Dedifferentiated amniotic fluid mesenchymal stem cell (primary cell): ENCODE results near the gene USP8.
"Not testable (repeated sequence)": the region's sequence is repeated elsewhere in the genome, so short reads cannot be mapped to it uniquely, and the experiment has no call there.

Experiments
- DNase-seq: peaks from one replicate; pipeline ENCODE4 v3.0.0-alpha.2; 2016; ENCODE audit errors: extremely low spot score

The USP8 gene

DNA sequence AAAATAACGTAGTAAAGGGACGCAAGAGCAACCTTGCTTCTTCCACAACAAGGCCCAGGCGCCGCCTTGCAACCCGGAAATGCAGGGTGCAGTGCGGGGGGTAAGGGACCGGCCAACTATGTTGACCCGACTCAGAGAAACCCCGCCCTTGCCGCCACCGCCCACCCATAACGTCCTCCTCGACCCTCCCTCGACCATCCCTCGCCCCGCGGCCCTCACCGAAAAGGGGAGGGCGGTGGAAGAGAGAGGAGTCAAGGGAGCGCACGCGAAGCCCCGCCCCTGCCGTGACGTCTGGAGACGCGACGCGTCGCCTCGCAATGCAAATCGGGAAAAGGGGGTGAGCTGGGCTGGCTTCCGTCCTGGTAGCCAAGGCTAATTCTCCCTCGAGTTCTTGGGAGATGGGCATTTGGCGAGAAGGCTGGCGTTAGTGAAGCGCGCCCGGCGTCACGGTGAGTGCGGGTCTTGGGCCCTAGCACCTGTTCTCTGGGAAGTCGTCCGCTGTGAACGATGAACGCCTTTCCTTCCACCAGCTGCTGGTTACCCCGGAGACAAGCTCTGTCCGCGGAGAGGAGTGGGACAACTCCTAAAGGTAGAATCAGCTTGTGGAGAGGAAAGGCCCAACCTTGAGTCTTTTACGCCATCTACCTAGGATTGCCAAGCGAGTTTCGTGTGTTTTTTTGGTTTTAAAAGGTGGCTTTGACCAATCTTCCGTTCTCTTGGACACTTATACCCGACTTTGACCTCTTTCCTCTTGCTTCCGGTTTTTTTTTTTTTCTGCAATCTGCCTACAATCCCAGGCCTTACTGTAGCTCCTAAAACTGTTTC is at the start of gene USP8:
USP8 (plus strand) TSS at position 340 of the 825 bp plus-strand sequence. CDS start 14,669 bp downstream, outside the sequence.
- peak; percentile 93 for DNase-seq

- DNase-seq = no peak
Measured at GRCh38 chr15:50377867-50378751, 46.1 kb upstream of the USP8 start.

GRCh38 chr15:50378776-50379175 is 45.4 kb upstream of the USP8 start:
- no peak for DNase-seq

DNA sequence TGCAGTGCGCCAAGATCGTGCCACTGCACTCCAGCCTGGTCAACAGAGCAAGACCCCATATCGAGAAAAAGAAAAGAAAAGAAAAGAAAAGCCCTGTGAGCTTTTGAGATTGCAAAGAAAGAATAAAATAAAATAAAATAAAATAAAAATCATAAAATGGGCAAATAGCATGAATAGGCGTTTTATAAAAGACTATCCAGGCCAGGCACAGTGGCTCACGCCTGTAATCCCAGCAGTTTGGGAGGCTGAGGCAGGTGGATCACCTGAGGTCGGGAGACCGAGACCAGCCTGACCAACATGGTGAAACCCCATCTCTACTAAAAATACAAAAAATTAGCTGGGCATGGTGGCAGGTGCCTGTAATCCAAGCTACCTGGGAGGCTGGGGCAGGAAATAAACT is 44.8 kb upstream of the USP8 start:
- DNase-seq = not testable (repeated sequence)

DNA sequence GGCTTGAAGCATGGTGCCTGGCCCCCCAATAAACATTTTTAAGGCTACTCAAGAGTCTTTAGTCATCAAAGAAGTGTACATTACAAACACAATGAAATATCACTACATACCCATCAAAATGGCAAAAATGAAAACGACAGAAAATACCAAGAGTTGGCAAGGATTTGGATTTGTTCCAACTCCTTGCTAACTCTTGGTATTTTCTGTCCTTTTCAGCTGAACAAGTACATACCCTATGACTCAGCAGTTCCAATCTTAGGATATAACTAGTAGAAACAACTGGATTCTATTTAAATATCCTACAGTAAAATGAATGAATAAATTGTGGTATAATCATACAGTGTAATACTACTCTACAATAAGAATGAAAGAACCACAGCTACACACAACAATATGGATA is 44.1 kb upstream of the USP8 start:
- no peak for DNase-seq

DNA sequence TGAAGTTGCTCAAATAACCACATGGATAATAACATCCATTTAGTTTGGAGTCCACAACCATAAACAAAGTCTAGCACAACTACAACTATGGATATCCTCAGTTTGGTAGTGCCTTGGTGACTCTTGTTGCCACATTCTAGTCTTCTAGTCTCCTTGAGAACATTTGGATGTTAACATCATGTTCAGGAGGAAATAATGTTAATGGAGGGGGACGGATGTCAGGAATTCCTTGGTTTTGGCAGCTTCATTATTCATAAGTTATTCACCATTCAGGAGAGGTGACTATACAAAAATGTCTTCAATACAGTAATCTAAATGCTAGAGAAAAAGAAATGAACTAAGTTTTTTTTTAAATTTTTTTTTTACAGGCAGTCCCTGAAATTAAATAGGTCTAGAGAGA is 42.8 kb upstream of the USP8 start:
- DNase-seq = no peak

- DNase-seq = not testable (repeated sequence)
Measured at GRCh38 chr15:50382408-50382807, 41.8 kb upstream of the USP8 start.

DNA sequence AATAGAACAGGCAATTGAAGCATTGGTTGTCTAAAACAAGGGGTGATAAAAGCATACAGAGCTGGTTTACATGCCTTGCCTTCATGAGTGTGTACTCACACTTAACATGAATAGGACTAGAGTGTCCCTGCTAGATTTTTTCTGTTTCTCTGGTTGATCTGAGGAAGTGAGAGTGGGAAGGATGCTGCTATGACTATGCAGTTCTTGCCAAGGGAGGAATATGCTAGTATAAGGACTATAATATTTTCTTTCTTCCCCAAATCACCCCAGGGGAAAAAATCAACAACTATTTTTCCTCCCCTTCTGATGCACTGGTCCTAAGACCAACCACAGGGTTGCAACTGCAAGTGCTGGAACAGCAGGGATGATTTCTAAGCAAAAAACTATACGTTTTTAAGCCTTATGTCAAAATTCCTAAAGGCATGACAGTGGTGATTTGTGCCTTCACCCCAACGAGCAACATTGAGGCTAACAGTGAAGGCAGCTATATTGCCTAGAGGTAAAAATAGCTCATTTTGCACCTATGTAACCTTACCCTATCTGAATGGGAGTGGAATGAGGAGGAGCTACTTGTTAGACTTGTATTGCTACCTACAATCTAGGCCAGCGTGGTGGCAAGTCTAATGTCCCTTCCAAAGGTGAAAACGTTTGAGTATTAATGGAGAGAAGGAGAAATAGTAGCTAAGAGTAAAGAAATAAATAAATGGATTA is 33.5 kb upstream of the USP8 start:
- DNase-seq = no peak

- peak; percentile 21 for DNase-seq
Measured at GRCh38 chr15:50391561-50391960, 32.6 kb upstream of the USP8 start.

- DNase-seq = no peak
Measured at GRCh38 chr15:50411870-50412269, 12.3 kb upstream of the USP8 start.

- DNase-seq = no peak
Measured at GRCh38 chr15:50414624-50415023, 9.6 kb upstream of the USP8 start.

- no peak for DNase-seq
Measured at GRCh38 chr15:50415752-50416404, 8.3 kb upstream of the USP8 start.

DNA sequence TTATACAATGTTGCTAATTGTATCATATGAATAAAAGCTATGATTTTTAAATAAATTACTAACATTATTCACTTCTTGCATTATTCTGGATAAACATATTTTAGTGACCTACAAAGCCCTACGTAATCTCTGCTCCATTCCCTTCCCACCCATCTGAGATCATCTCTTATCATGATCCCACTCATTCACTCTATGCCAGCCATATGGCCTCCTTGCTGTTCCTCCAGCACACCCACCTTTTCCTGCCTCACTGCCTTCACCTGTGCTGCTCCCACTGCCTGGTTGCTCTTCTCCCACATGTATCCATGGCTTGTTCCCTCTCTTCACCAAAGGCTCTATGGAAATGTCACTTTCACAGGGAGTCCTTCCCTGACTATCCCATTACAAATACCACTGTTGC is 7.3 kb upstream of the USP8 start:
- DNase-seq = no peak

DNA sequence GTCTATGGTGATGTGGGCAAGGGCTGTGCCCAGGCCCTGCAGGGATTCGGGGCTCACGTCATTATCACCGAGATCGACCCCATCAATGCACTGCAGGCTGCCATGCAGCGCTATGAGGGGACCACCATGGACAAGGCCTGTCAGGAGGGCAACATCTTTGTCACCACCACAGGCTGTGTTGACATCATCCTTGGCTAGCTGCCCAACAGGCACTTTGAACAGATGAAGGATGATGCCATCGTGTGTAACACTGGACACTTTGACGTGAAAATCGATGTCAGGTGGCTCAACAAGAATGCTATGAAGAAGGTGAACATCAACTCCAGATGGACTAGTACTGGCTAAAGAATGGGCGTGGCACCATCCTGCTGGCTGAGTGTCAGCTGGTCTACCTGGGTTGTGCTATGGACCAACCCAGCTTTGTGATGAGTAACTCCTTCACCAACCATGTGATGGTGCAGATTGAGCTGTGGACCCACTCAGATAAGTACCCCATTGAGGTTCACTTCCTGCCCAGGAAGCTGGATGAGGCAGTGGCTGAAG is 6.1 kb upstream of the USP8 start:
- no peak for DNase-seq

GRCh38 chr15:50425219-50425618 is 1.0 kb downstream of the USP8 start:
- no peak for DNase-seq

DNA sequence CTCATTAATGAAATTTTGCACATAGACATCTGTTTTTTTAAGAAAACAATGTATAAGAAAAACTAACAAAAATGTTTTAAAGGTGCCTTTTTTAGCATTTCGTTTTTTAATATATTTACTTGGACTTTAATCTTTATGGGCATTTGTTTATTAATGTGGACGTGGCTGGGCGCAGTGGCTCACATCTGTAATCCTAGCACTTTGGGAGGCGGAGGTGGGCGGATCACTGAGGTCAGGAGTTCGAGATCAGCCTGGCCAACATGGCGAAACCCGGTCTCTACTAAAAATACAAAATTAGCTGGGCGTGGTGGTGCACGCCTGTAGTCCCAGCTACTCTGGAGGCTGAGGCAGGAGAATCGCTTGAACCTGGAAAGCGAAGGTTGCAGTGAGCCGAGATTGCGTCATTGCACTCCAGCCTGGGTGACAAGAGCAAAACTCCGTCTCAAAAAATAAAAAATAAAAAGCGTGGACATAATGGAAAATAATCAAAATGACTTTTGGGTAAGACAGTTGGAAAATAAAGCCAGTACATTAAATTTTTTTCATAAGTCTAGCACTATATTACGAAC is 1.6 kb downstream of the USP8 start:
- DNase-seq = not testable (repeated sequence)

DNA sequence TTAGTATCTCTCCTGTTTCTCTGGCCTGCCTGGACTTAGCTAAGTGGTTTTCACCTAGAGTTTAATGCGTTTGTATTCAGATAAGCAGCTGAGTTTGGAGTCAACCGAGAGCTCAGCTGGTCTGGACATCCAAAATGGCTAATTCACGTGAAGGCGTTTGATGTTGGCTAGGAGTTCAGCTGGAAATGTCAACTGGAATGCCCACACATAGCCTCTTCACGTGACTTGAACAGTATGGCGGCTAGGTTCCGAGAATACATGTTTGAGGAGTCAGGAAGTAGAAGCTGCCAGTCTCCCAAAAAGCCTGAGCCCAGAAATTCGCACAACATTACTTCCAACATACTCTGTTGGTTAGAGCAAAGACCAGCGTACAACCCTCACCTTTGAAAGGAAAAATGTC is 2.2 kb downstream of the USP8 start:
- DNase-seq = no peak

DNA sequence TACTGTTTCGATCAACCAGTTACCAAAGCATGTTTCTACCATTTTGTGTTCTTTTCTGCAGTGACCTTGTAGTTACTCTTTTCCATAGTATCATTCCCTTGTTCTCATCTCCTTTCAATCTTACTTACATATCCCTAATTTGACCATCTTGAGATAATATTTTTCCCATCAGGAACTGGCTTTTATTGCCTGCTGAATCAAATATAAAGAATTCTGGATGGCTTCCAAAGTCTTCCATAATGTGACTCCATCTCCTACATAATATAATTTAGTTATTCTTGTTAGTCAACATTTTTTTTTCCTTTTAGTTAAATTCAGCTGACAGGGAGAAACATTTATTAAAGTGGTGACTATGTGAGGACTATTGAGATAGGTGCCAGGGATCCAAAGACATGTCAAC is 7.0 kb downstream of the USP8 start:
- DNase-seq = no peak

DNA sequence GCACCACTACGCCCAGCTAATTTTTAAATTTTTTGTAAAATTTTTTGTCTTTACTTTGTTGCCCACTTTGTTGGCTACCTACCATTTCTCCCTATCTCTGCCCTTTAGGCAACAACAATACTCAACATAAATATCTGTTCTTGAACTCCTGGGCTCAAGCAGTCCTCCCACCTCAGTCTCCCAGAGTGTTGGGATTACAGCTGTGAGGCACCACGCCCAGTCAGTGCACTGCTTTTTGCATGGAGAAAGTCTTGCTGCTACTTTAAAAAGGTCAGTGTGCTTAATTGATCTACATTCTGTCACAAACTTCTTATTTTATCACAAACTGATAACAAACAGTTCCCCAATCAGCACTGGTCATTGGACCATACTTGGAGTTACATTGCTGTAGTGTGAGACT is 8.0 kb downstream of the USP8 start:
- no peak for DNase-seq

- no peak for DNase-seq
Measured at GRCh38 chr15:50435772-50436171, 11.6 kb downstream of the USP8 start.

GRCh38 chr15:50438251-50438650 is 14.0 kb downstream of the USP8 start:
- DNase-seq = no peak
